Esophagus muscularis mucosa (tissue), 4 donors: ENCODE results near the gene OR51I1. TPM values are rescaled to one million over a fixed set of nuclear protein-coding genes. Genes with fewer than 3 reads are reported as not detected.
A peak's percentile ranks its signal among the peaks of the same experiment; 100 is the strongest.

ENCODE experiments used
- DNase-seq: peaks from one replicate; pipeline ENCODE4 v3.0.0-alpha.2; 2017; ENCODE audit errors: extremely low spot score
- H3K27ac ChIP-seq, 4 donors: fragments of 200-600 bp; sonication (generic); replicated peaks in 1 of 4; 1 replicate in 3 of 4; 2 replicates in 1 of 4; pipeline ENCODE4 v1.5.1; 2016 to 2019; ENCODE audit warnings: mild to moderate bottlenecking in 1 of 4
- H3K27me3 ChIP-seq, 4 donors: fragments of 200-600 bp; sonication (generic); one replicate each; pipeline versions ENCODE4 v1.5.1 to v1.6.0; 2016 to 2019
- H3K36me3 ChIP-seq, 4 donors: fragments of 200-600 bp; sonication (generic); one replicate each; pipeline ENCODE4 v1.5.1; 2016 to 2019
- H3K4me1 ChIP-seq, 4 donors: fragments of 200-600 bp; sonication (generic); one replicate each; pipeline ENCODE4 v1.5.1; 2016 to 2019
- H3K4me3 ChIP-seq, 4 donors: fragments of 200-600 bp; sonication (generic); 1 replicate in 2 of 4; 2 replicates in 2 of 4; pipeline ENCODE4 v1.5.1; 2016 to 2019; ENCODE audit warnings: mild to moderate bottlenecking in 4 of 4, moderate library complexity in 1 of 4
- H3K9me3 ChIP-seq, 4 donors: fragments of 200-600 bp; sonication (generic); 1 replicate in 3 of 4; 2 replicates in 1 of 4; pipeline ENCODE4 v1.5.1; 2016 to 2019
- EP300 ChIP-seq: sonication (generic); formaldehyde crosslinking; IDR thresholded peaks from one replicate; pipeline ENCODE4 v1.6.1; 2017; ENCODE audit warnings: antibody characterized with exemption
- POLR2A ChIP-seq: fragments of 450-650 bp; IDR thresholded peaks from one replicate; pipeline ENCODE4 v1.6.1; 2017; ENCODE audit warnings: antibody characterized with exemption, moderate library complexity, mild to moderate bottlenecking, low read depth
- POLR2AphosphoS5 ChIP-seq, 2 donors: sonication (generic); formaldehyde crosslinking; IDR thresholded peaks; one replicate each; pipeline ENCODE4 v1.6.1; 2017; ENCODE audit warnings: antibody characterized with exemption in 2 of 2
- WGBS: methylation state at CpG from one replicate; pipeline ENCODE4 v1.1.5; 2018; 5-methylcytosine and 5-hydroxymethylcytosine counted together
- intact Hi-C: fragments of 100-400 bp; cut with DNase I; formaldehyde crosslinking; loops from one replicate; pipeline ENCODE4 v1.15.1; 2023
- total RNA-seq, 4 donors: library from RNA; depleted of rRNA; stranded (reverse); fragments of >200 nt; gene quantifications; one replicate each; pipeline versions ENCODE4 v1.1.0 to v1.2.1, GENCODE V29; 2016
- TF ChIP-seq, protein P1 (sequence below), 3 experiments: fragments of 200-600 bp in 2 of 3; fragments of 450-650 bp in 1 of 3; sonication (generic) in 2 of 3; IDR thresholded peaks; one replicate each; pipeline ENCODE4 v1.5.1; 2017 to 2019; ENCODE audit warnings: antibody characterized with exemption in 3 of 3, mild to moderate bottlenecking in 2 of 3, moderate library complexity in 1 of 3

Gene OR51I1
- total RNA-seq, 4 donors from 2014 or later = not detected

GRCh38 chr11:5486003-5486402 lies 44.7 kb upstream of the OR51I1 start:
- H3K27ac ChIP-seq = no peak overlapping the region
- TF ChIP-seq POLR2A (no peak), EP300 (no peak), POLR2AphosphoS5 (IDR thresholded peaks at IDR 0.05) (no peak)
- TF ChIP-seq, protein P1, sequence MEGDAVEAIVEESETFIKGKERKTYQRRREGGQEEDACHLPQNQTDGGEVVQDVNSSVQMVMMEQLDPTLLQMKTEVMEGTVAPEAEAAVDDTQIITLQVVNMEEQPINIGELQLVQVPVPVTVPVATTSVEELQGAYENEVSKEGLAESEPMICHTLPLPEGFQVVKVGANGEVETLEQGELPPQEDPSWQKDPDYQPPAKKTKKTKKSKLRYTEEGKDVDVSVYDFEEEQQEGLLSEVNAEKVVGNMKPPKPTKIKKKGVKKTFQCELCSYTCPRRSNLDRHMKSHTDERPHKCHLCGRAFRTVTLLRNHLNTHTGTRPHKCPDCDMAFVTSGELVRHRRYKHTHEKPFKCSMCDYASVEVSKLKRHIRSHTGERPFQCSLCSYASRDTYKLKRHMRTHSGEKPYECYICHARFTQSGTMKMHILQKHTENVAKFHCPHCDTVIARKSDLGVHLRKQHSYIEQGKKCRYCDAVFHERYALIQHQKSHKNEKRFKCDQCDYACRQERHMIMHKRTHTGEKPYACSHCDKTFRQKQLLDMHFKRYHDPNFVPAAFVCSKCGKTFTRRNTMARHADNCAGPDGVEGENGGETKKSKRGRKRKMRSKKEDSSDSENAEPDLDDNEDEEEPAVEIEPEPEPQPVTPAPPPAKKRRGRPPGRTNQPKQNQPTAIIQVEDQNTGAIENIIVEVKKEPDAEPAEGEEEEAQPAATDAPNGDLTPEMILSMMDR (IDR thresholded peaks at IDR 0.05) = no peak
- no peaks in the 10 kb centered on the region for H3K9me3 ChIP-seq
- no peaks in the 10 kb centered on the region for H3K4me1 ChIP-seq
- no peak for DNase-seq
- WGBS = 90% methylated on average over 3 of the region's 3 CpGs
- H3K4me3 ChIP-seq = no peak overlapping the region
- H3K27me3 ChIP-seq = no peaks in the 10 kb centered on the region
- intact Hi-C loops = no loop called here
- no peaks in the 10 kb centered on the region for H3K36me3 ChIP-seq

DNA sequence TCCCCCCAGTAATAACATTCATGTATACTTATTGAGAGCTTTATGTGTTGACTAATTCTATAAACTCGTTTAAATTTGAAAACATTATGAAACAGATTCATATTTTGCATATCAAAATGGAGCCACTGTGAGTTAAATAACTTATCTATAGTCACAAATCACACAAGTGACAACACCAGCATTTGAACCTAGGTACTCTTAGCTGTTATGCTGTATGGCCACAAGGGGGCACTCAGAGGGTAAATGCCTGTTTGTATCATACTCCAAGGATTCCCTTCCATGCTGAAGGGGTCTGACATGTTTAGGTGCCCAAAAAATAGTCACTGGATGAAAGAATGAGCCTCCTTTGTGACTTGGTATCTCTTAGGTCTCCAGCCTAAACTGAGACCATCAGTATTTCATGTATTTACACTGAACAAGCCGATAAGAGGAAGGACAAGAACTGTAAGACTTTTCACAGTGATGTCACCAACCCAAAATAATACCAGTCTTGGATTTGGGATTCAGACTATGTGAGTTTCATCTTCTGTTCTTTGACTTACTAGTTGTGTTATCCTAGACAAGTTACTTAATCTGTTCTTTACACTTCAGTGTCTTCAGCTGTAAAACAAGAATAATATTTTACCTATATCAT lies 35.0 kb upstream of the OR51I1 start:
- DNase-seq = no peak
- no peaks in the 10 kb centered on the region for H3K4me1 ChIP-seq
- intact Hi-C loops = loop anchor here (1.0 kb wide), 1 partner anchor 332 kb away; the partner anchor contains the start of gene OR52N2
- H3K4me3 ChIP-seq = no peak overlapping the region
- H3K9me3 ChIP-seq = no peaks in the 10 kb centered on the region
- 47% methylated on average over 2 of the region's 2 CpGs for WGBS
- H3K27ac ChIP-seq = no peak overlapping the region
- H3K27me3 ChIP-seq = no peaks in the 10 kb centered on the region
- no peaks in the 10 kb centered on the region for H3K36me3 ChIP-seq
- TF ChIP-seq, protein P1 (IDR thresholded peaks at IDR 0.05) = peak; percentile 60 to 77 (median 62)
- TF ChIP-seq EP300 = no peak
- no peak for TF ChIP-seq POLR2A
- TF ChIP-seq POLR2AphosphoS5 (IDR thresholded peaks at IDR 0.05) = no peak

DNA sequence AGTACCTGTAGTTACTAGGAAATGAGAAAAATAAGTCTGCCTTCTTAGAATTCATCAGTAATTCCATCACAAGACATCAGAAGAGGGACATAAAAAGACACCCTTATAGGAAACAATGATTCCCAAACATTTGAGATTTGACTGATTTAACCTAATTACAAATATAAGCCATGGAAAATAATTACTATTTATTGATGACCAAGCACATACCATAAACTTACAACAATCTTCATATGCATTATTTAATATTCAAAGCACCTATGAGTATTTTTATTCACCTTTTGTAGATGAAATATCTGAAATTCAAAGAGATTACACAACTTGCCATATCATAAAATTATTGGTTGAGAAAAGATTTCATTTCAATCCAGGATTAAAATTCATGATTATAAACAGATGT lies 32.6 kb upstream of the OR51I1 start:
- intact Hi-C loops = no loop called here
- Histone ChIP-seq H3K27me3 (no peaks in the 10 kb centered on the region), H3K4me1 (no peaks in the 10 kb centered on the region), H3K4me3 (no peak overlapping the region), H3K36me3 (no peaks in the 10 kb centered on the region), H3K9me3 (no peaks in the 10 kb centered on the region), H3K27ac (no peak overlapping the region)
- TF ChIP-seq, protein P1 (IDR thresholded peaks at IDR 0.05) = no peak
- no peak for TF ChIP-seq POLR2A
- TF ChIP-seq EP300 = no peak
- TF ChIP-seq POLR2AphosphoS5 (IDR thresholded peaks at IDR 0.05) = no peak
- DNase-seq = no peak

DNA sequence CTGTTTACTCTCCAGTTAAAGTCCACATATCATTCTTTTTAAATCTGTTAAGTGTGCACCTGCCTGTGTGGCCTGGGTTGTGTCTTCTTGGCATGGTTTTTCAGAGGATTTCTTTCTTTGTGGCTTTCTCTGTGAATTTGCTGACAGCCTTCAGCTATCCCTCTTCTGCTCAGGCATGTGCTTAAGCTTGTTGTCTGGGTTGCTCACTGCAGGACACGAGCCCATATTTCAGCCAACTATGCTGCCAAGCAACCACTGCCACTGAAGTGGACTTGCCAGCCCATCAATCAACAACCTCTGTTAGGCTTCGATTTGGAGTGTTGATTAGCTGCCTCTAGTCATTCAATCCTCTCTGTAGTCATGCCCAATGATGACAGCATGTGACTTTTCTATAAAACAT lies 26.2 kb upstream of the OR51I1 start:
- no peak overlapping the region for H3K27ac ChIP-seq
- WGBS = 42% methylated on average over 2 of the region's 2 CpGs
- DNase-seq = no peak
- H3K36me3 ChIP-seq = no peaks in the 10 kb centered on the region
- TF ChIP-seq POLR2A = no peak
- no peak for TF ChIP-seq POLR2AphosphoS5 (IDR thresholded peaks at IDR 0.05)
- TF ChIP-seq, protein P1 (IDR thresholded peaks at IDR 0.05) = no peak
- TF ChIP-seq EP300 = no peak
- H3K27me3 ChIP-seq = no peaks in the 10 kb centered on the region
- H3K4me3 ChIP-seq = no peak overlapping the region
- intact Hi-C loops = no loop called here
- no peaks in the 10 kb centered on the region for H3K4me1 ChIP-seq
- H3K9me3 ChIP-seq = no peaks in the 10 kb centered on the region

GRCh38 chr11:5460983-5461621 lies 19.8 kb upstream of the OR51I1 start:
- DNase-seq = no peak
- TF ChIP-seq, protein P1 (IDR thresholded peaks at IDR 0.05) = no peak
- TF ChIP-seq POLR2AphosphoS5 (IDR thresholded peaks at IDR 0.05) (no peak), POLR2A (no peak), EP300 (no peak)
- Histone ChIP-seq H3K27ac (no peak overlapping the region), H3K27me3 (no peaks in the 10 kb centered on the region), H3K4me3 (no peak overlapping the region), H3K36me3 (no peaks in the 10 kb centered on the region), H3K4me1 (no peaks in the 10 kb centered on the region), H3K9me3 (no peaks in the 10 kb centered on the region)
- intact Hi-C loops = no loop called here
- 95% methylated on average over 10 of the region's 14 CpGs for WGBS
